Jurkat, Clone E6-1 (cell line): ENCODE data around the gene CTDP1.

Experiments used
- DNase-seq: peaks from one replicate; pipeline ENCODE4 v3.0.0-alpha.2; 2011; ENCODE audit warnings: low read depth, low spot score
- H3K4me3 ChIP-seq: 2 replicates; pipeline ENCODE4 v1.5.1; 2011; ENCODE audit warnings: mild to moderate bottlenecking, low read length, control low read depth, moderate library complexity

Gene CTDP1

DNA sequence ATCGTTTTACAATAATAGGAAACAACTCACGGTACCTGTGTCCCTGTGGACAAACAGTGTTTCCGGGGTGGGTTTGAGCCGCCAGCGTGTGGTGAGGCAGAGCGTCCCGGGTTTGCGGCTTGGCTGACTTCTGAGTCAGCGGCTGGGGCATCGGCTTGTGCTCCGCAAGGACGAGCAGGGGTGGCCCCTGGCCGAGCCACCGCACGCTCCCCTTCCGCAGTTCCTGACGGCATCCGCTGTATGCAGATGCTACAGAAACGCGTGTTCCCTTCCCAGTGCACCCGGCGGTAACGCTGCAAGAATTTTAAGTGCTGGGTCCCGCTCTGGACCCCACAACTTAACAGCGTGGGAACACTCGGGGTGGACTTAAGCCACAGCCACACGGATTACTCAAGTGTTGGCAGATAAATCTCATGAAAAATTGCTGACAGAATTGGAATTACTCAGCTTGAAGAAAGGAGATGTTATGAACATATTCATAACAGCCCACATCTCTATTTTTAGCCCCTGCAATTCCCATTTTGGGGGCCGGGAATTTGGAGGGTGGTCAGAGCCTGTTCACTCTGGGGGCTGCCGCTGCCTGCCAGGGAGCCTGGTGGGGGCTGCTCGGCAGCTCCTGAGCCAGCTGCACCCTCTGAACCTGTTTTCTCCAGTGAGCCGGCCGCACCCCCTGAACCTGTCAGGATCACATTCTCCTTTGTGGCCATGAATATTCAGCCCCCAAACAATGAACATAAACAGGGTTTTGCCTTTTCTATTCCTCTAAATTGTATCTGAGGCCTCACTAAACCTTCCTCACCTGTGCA, 105.6 kb downstream of the CTDP1 start:
- no peak overlapping the region for H3K4me3 ChIP-seq
- no peak for DNase-seq

DNA sequence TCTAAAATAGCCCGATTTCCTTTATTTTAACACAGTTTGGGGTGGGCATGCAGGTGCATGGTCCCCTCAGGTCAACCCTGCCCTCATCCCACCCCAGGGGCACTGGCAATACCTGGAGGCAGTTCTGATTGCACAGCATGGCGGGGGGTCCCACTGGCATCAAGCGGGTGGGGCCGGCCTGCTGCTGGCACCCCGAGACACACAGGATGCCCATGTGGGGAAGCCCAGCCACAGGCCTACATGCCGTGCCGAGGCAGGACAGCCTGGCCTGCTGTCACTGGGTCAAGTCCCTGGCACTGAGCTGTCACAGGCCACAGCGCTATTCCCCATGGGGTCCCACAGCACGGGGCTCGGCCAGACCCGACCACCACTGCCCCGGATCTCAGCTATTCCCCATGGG, 106.2 kb downstream of the CTDP1 start:
- no peak for DNase-seq
- no peak overlapping the region for H3K4me3 ChIP-seq

DNA sequence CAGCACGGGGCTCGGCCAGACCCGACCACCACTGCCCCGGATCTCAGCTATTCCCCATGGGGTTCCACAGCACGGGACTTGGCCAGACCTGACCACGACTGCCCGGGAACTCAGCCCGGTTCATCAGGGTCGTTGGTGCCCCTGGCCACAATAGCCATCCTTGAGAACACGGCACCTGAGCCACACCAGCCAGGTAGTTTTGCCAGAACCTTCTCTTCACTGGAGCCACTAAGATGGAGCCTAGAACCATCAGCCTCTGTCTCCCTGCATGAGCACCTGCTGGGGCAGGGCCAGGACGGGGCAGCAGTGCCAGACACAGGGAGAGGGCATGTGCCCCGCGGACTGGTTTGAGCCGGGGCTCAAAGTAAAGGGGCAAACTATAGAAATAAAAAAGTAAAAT, 106.7 kb downstream of the CTDP1 start:
- H3K4me3 ChIP-seq = no peak overlapping the region
- DNase-seq = no peak

DNA sequence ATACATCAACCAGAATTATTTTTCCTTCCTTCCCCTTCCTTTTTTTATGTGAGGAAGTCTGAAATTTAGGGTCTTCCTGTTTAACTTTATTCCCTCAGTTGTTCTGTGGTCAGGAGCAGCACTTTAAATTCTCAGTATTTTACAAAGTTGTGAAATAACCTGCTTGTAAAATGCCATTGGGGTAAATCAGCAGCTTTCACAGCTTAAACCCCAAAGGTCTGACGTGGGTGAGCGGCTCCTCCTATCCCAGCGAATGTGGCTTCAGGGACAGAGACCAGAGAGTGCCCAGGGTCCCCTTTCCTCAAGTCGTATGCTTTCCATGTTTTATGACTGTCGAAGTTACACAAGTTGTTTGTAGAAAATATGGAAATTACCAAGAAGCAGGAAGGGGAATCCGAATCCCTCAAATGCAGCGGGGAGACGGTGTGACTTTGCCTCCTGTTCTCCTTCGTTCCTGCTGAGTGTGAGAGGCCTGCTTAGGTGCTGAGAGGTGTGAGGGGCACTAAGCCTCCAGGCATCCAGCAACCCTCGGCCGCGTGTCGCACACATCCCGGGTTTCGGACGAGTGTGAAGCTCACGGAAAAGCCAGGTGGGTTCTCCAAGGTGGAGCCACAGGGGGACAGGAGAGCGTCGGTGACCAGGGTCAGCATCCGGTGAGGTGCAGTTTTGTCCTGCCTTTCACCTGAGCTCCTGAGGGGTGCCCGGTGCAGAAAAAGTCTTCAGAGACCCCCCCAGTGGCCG, 107.4 kb downstream of the CTDP1 start:
- DNase-seq = no peak
- H3K4me3 ChIP-seq = no peak overlapping the region

DNA sequence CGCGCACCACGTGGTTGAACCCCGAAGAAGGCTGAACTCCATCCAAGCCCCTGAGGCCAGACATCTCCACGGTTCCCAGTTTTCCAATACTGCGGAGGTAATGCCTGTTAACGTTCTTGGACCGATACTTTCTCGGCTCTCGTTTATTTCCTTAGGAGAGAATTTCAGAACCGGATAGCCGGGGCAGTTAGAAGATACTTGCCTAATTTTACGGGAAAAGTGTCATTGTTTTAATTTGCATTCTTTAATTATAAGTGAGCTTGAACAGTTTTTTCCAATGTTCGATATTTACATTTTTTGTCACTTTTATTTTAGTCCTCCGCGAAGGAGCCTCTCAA, 107.9 kb downstream of the CTDP1 start:
- no peak for DNase-seq
- no peak overlapping the region for H3K4me3 ChIP-seq

DNA sequence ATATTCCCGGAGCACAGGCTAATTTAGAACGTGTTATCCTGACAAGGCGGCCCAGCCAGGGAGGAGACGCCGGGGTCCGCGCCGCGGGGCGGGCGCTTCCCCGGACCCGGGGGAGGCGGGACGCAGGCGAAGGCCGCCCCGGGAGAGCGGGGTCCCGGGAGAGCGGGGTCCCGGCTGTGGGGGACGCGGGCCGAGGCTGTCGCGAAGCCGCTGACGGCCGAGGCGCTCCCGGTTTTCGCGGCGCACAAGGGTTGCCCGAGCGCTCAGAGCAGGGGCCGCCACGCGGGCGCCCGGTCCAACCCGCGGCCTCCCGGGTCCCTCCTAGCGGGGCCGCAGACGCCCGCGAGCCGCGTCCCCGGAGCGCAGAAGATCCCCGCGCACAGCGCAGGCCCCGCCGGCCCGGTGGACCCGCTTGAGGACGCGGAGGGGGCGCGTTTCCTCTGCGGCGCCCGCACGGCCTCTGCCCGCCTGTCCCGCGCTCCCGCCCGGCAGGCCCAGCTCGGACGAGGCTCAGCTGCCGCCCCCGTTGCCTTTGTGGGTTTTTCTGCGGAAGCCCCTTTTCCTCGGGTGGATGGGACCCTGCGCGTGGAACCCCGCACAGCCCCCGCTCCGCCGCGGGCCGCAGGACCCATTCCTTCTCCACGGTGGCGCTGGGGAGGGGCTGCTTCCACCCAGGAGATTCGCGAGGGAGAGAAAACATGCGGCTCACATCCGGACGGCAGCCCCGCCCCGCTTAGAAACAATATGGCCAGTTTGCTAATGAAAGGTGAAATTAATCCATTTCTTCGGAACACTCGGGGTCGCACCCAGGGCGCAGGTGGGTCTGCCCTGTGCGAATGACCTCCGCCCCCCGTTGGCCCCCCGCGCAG, 108.5 kb downstream of the CTDP1 start:
- no peak for DNase-seq
- no peak overlapping the region for H3K4me3 ChIP-seq

DNA sequence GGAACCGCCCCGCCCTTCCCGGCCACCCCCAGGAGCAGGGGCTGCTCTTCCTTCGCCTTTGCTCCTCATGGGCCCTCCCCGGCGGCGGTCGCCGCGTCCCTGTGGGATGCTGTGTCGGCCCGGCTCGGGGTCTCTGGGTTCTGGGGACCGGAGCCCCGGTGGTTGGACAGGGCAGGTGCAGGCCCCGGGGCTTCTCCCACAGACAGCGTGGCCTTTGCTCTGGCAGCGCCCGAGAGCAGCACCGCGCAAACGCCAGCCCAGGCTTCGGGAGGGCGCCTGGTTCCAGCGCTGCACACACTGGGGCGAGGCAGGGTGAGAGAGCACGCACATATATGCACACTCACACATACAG, 109.1 kb downstream of the CTDP1 start:
- H3K4me3 ChIP-seq = no peak overlapping the region
- no peak for DNase-seq

DNA sequence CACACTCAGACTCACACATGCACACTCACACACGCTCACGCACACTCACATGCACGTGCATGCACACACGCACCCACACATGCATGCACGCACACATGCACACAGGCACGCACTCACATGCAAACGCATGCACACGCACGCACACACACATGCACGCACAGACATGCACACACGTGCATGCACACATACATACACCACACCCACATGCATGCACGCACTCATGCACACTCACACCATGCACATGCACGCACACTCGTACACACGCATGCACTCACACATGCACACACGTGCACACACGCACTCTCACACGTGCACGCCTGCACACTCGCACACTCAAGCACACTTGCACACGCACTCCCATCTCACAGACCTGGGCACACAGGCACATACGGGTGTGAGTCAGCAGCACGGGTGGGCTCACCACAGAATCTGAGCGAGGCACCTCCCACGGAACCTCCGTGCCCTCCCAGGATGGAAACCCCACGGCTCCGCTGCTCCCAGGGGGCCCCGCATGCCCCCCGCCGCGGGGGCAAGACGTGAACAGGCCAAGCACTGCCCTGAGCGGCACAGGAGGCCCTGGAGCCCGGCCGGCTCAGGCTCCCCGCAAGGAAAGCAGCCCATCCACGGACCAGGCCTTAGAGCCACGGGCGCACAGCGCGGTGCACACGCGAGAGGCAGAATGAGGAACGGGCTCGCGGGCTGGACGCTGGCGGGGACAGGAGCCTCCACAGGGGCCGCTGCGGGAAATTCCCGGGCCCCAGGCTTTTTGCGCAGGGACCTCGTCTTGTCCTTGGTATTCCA, 109.7 kb downstream of the CTDP1 start:
- DNase-seq = no peak
- H3K4me3 ChIP-seq = no peak overlapping the region

DNA sequence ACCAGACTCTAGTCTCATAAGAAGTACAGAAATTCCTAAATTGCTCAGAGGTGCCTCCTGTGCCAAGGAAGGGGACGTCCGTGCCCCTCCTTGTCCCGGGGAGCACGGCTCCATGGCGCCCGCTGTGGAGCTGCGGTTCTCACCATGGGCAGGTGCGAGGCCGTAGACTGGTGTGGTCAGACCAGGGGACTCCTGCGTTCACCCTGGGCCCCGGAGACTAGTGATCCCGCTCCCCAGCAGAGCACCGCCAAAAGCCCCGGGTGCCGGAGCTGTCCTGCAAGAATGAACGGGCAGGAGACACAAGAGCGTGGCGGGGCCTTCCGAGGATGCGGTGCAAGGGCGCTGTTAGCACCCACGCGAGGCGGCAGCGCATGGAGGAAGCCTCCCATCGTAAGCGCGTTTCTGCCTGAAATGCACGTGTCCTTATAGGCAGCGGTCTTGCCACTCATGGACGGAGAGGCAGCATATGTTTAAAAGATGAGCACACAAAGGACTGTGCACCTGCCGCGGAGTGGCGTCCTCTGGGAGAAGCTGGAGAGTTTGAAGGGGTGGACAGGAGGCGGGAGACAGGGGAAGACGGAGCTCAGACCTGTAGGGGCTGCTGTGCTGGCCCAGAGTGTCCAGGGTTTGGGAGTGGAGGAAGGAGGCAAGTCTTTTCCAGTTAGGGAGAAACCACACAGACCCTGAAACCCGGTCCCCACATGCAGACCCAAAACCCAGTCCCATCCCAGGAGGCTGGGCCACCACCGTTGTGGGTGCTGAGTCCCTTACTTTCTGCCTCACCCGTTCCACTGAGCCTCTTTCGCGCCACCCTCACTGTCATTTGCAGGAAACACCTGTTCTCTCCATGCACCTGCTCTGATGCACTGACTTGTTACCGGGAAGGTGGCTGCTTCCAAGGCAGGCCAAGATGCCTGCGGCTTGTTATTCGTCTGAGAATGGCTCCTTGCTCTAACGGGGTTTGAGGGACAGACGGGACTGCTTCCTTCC, 110.6 kb downstream of the CTDP1 start:
- no peak for DNase-seq
- no peak overlapping the region for H3K4me3 ChIP-seq

DNA sequence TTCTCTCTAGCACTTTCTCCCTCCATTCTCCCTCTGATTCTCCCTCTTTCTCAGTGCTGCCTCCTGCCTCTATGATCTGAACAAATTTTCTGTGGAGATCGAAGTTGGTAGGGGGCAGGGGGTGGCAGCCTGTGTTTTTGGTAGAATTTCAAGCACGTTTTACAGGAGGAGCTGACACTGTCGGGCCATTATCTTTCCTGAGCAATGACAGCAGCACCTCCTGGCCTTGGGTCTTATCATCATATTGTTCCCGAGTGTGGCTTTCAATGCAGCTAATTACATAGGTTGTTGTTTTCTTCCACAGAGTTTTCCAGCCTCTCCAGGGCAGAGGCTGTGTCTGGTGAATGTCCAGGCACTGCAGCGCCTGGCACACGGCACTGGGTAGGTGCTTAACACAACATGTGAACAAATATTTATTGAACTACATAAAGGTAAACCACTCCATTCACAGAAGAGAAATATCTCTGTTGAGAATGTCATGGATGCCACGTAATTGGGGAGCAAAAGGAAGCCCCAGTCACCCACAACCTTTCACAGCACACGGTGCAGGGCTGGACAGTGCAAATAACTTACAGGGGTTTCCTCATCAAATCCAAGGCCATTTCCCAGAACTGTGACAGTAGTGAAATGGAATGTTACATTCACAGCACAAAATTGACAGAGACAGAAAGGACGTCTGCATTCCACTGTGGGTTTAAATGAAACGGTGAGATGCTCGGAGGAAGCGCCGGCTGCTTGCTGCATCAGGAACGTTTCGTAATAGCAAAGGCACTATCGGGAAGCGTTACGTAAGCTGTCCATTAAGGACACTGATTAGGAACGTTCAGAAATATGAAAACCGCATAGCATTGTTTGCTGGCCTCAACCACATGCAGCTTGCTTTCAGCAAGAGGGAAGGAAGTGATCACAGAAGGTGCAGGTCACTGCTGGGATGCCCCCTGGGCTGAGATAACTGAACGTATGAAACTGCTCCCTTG, 111.7 kb downstream of the CTDP1 start:
- H3K4me3 ChIP-seq = no peak overlapping the region
- DNase-seq = no peak

DNA sequence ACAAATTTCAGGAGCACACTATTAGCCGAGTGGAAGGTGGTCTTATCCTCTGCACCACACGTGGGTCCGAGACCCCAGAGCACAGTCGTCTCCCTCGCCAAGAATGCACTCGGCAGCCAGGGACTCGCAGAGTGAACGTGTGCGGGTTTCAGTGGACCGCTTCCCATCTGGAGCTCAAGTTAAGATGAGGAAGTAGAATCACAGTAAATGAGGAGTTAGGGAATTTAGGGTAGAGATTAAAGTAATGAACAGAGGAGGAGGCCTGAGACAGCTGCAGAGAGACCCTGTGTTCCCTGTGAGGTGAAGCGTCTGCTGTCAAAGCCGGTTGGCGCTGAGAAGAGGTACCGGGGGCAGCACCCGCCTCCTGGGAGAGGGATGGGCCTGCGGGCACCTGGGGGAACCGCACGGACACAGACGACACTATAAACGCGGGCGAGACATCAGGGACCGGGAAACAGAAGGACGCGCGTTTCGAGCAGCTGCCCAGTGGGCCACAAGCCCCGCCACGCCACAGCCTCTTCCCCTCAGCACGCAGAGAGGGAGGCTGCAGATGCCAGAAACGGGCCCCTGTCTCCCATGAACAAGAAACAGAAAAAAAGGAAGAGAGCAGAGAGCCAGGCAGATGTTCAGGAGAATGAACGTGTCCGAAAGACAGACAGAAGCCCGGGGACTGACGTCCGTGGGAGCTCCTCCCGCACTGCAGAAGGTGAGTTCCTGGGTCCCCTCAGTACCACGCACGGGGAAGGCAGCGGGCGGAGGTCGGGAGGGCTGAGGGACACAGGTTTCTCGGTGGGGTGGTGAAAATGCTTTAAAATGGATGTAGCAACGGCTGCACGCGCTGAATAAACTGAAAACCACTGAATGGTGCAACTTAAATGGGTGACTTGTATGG, 112.7 kb downstream of the CTDP1 start:
- no peak overlapping the region for H3K4me3 ChIP-seq
- DNase-seq = no peak

DNA sequence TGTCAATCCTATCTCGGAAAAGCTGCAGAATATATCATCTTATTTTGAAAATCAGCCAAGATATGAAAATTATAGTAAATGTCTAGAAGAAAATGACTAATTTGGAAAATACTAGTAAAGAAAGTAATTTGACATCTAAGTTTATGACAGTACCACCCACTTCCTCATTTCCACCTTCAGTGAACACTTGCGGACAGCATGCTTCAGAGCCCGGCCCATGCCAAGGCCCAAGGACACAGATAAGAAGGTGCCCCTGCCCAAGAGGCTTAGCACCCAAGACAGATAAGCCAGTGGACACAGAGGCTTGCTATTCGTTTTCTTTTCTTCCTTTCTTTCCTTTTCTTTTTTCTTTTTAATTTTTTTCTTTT, 113.4 kb downstream of the CTDP1 start:
- no peak for DNase-seq
- H3K4me3 ChIP-seq = no peak overlapping the region

DNA sequence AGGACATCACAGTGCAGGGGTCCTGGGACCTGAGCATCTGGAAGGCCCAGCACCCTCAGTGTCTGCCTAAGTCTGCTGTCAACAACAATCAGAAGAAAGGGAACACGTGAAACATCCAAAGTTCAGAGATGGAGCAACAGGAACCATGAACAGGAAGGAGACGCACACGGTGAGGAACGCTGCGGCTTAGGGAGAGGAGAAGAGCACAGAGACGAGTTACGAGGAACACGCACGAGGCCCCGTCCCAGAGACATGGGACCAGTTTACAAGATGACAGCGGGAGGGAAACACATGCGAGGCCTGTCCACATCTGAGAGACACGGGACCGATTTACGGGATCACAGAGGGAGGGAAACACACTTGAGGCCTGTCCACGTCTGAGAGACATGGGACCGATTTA, 115.2 kb downstream of the CTDP1 start:
- no peak overlapping the region for H3K4me3 ChIP-seq
- DNase-seq = no peak

DNA sequence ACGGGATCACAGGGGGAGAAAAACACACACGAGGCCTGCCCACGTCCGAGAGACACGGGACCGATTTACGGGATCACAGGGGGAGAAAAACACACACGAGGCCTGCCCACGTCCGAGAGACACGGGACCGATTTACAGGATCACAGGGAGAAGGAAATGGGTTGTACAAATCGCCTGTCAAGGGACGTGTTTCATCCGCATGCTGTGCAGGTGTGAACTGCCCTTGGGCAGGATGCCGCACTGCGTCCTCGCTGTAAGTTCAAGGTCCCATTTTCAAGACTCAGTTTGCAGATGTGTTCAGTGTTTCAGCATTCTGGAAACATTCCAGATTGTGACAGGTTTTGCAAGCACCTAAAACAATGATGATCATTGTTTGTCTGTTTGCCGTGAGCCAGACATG, 115.8 kb downstream of the CTDP1 start:
- H3K4me3 ChIP-seq = no peak overlapping the region

DNA sequence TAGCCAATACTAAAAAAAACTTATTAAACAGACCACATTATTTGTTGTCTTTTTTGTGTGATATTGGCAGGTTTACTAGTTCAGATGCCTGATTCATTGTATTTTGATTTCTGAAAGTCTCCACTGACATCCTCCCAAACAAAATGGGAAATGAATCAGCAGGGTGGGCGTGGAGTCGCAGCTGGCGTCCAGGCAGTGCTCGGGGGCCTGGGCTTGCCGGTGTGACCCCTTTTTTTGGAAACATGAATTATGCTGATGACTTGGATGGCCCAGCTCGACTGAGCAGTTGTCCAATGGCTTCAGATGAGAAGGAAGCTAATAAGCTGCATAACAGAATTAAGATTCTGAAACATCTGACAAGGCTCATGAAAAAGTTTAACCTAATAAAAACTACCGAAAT, 116.4 kb downstream of the CTDP1 start:
- H3K4me3 ChIP-seq = no peak overlapping the region
- DNase-seq = no peak

More for the DNA sequence above, 115.8 kb downstream of the CTDP1 start:
- DNase-seq = no peak
